H1 (cell line): ENCODE data around the gene CAMK2D. TPM values are rescaled to one million over a fixed set of nuclear protein-coding genes. Genes with fewer than 3 reads are reported as not detected.

Source experiments
- CTCF ChIA-PET: fragments of 300-600 bp; sonication (Branson Sonifier 250); formaldehyde crosslinking; loops from one replicate; lab custom pipeline; 2021; ENCODE audit not compliant: partially characterized antibody; lab: Charles Lee
- POLR2A ChIA-PET: fragments of 300-600 bp; sonication (Branson Sonifier 250); formaldehyde crosslinking; loops from one replicate; lab custom pipeline; 2021; ENCODE audit warnings: inconsistent platforms; ENCODE audit not compliant: partially characterized antibody; lab: Charles Lee
- DNase-seq, 2 experiments: peaks; one replicate each; pipeline versions ENCODE4 v3.0.0 to v3.0.0-alpha.2; 2010 to 2022; ENCODE audit warnings: low spot score in 2 of 2, low read depth in 1 of 2, mixed read lengths in 1 of 2
- FAIRE-seq: peaks from 2 replicates; lab custom pipeline; 2011; peaks lifted over from hg19 to GRCh38; lab: Jason Lieb, UNC
- H2AFZ ChIP-seq: 2 replicates; pipeline ENCODE4 v1.8.1; 2012; ENCODE audit warnings: low read length, inconsistent platforms
- H2AK5ac ChIP-seq: 2 replicates; pipeline ENCODE4 v1.6.1; 2013; ENCODE audit warnings: low read depth, low read length
- H2BK120ac ChIP-seq: replicated peaks from 2 replicates; pipeline ENCODE3; 2013; ENCODE audit warnings: low read depth, low read length, inconsistent platforms
- H2BK12ac ChIP-seq: 2 replicates; pipeline ENCODE4 v1.6.1; 2013; ENCODE audit warnings: low read depth, low read length
- H2BK15ac ChIP-seq: 2 replicates; pipeline ENCODE4 v1.6.1; 2013; ENCODE audit warnings: low read length
- H2BK20ac ChIP-seq: 2 replicates; pipeline ENCODE4 v1.6.1; 2013; ENCODE audit warnings: low read length
- H2BK5ac ChIP-seq: 2 replicates; pipeline ENCODE4 v1.6.1; 2013; ENCODE audit warnings: low read depth, low read length
- H3K14ac ChIP-seq: 2 replicates; pipeline ENCODE4 v1.6.1; 2013; ENCODE audit warnings: inconsistent platforms; ENCODE audit not compliant: insufficient read length
- H3K18ac ChIP-seq: 2 replicates; pipeline ENCODE4 v1.6.1; 2013; ENCODE audit warnings: low read length; ENCODE audit errors: extremely low read depth
- H3K23ac ChIP-seq: 2 replicates; pipeline ENCODE4 v1.6.1; 2013; ENCODE audit warnings: inconsistent platforms; ENCODE audit not compliant: insufficient read length
- H3K23me2 ChIP-seq: 2 replicates; pipeline ENCODE4 v1.6.1; 2013; ENCODE audit warnings: low read depth, low read length
- H3K27ac ChIP-seq: 2 replicates; pipeline ENCODE4 v1.6.1; 2011; ENCODE audit warnings: low read depth, low read length, inconsistent platforms
- H3K27me3 ChIP-seq, 4 experiments: replicated peaks in 1 of 4; 1 replicate in 1 of 4; 2 replicates in 3 of 4; pipeline versions ENCODE4 v1.6.1 to v1.8.1; 2011 to 2013; ENCODE audit warnings: low read length in 3 of 4, mild to moderate bottlenecking in 3 of 4, inconsistent platforms in 2 of 4, mixed read lengths in 2 of 4, moderate library complexity in 1 of 4; ENCODE audit not compliant: control insufficient read depth in 3 of 4, insufficient read depth in 3 of 4; ENCODE audit errors: extremely low read depth in 1 of 4
- H3K36me3 ChIP-seq, 4 experiments: 2 replicates each; pipeline versions ENCODE4 v1.6.1 to v1.8.1; 2011 to 2013; ENCODE audit warnings: mild to moderate bottlenecking in 4 of 4, low read length in 3 of 4, moderate library complexity in 2 of 4, control low read depth in 1 of 4, inconsistent platforms in 1 of 4; ENCODE audit not compliant: insufficient read depth in 4 of 4, control insufficient read depth in 2 of 4
- H3K4ac ChIP-seq: replicated peaks from 2 replicates; pipeline ENCODE3; 2013; ENCODE audit warnings: low read length, low read depth, mixed read lengths, inconsistent platforms; ENCODE audit not compliant: insufficient read length
- H3K4me1 ChIP-seq, 4 experiments: replicated peaks in 1 of 4; 1 replicate in 1 of 4; 2 replicates in 3 of 4; pipeline versions ENCODE4 v1.6.1 to v1.8.1; 2011 to 2013; ENCODE audit warnings: low read length in 3 of 4, inconsistent platforms in 2 of 4, mixed read lengths in 1 of 4; ENCODE audit not compliant: insufficient read depth in 4 of 4, control insufficient read depth in 3 of 4
- H3K4me2 ChIP-seq, 2 experiments: 2 replicates each; pipeline versions ENCODE4 v1.6.1 to v1.8.1; 2011 to 2013; ENCODE audit warnings: low read depth in 2 of 2, low read length in 2 of 2, control low read depth in 1 of 2, inconsistent platforms in 1 of 2, mild to moderate bottlenecking in 1 of 2; ENCODE audit not compliant: insufficient read depth in 1 of 2
- H3K4me3 ChIP-seq, 4 experiments: fragments of 200-600, 300-600 bp in 1 of 4; sonication (generic), shearing (Covaris generic), sonication (Bioruptor Twin) in 1 of 4; 2 replicates each; pipeline versions ENCODE4 v1.5.1 to v1.8.1; 2011 to 2016; ENCODE audit warnings: low read length in 4 of 4, low read depth in 3 of 4, control low read depth in 2 of 4, inconsistent platforms in 2 of 4, mild to moderate bottlenecking in 2 of 4, mixed read lengths in 1 of 4, moderate library complexity in 1 of 4; ENCODE audit not compliant: insufficient read depth in 2 of 4; ENCODE audit errors: extremely low read depth in 1 of 4
- H3K56ac ChIP-seq: replicated peaks from 2 replicates; pipeline ENCODE3; 2013; ENCODE audit warnings: low read depth, mild to moderate bottlenecking, mixed read lengths, low read length, inconsistent platforms; ENCODE audit not compliant: insufficient read length
- H3K79me1 ChIP-seq: 2 replicates; pipeline ENCODE4 v1.6.1; 2013; ENCODE audit warnings: low read depth, low read length, control low read depth
- H3K79me2 ChIP-seq, 2 experiments: 2 replicates each; pipeline versions ENCODE4 v1.6.1 to v1.8.1; 2012 to 2013; ENCODE audit warnings: low read length in 2 of 2, mild to moderate bottlenecking in 2 of 2, inconsistent platforms in 1 of 2; ENCODE audit not compliant: insufficient read depth in 2 of 2, control insufficient read depth in 1 of 2
- H3K9ac ChIP-seq, 4 experiments: replicated peaks in 1 of 4; 1 replicate in 1 of 4; 2 replicates in 3 of 4; pipeline versions ENCODE4 v1.6.1 to v1.8.1; 2011 to 2013; ENCODE audit warnings: low read depth in 3 of 4, low read length in 3 of 4, control low read depth in 2 of 4, mild to moderate bottlenecking in 2 of 4, moderate library complexity in 2 of 4, inconsistent platforms in 1 of 4; ENCODE audit errors: extremely low read depth in 1 of 4
- H3K9me3 ChIP-seq, 2 experiments: 2 replicates each; pipeline versions ENCODE4 v1.6.1 to v1.8.1; 2012 to 2013; ENCODE audit warnings: mild to moderate bottlenecking in 2 of 2, moderate library complexity in 2 of 2, control low read depth in 1 of 2, inconsistent platforms in 1 of 2, low read depth in 1 of 2, low read length in 1 of 2, mixed read lengths in 1 of 2; ENCODE audit not compliant: insufficient read depth in 2 of 2
- H4K20me1 ChIP-seq, 2 experiments: replicated peaks in 1 of 2; 2 replicates each; pipeline versions ENCODE3 to v1.8.1; 2011 to 2013; ENCODE audit warnings: inconsistent platforms in 2 of 2, low read length in 2 of 2, mild to moderate bottlenecking in 1 of 2; ENCODE audit not compliant: insufficient read depth in 2 of 2, control insufficient read depth in 1 of 2
- H4K5ac ChIP-seq: 2 replicates; pipeline ENCODE4 v1.6.1; 2013; ENCODE audit warnings: low read length, low read depth, mixed read lengths, inconsistent platforms; ENCODE audit not compliant: insufficient read length
- H4K8ac ChIP-seq: 2 replicates; pipeline ENCODE4 v1.8.0; 2013; ENCODE audit warnings: mild to moderate bottlenecking, moderate library complexity, low read length, inconsistent platforms; ENCODE audit not compliant: insufficient read depth; ENCODE audit errors: extremely low read depth
- H4K91ac ChIP-seq: replicated peaks from 2 replicates; pipeline ENCODE3; 2013; ENCODE audit warnings: low read length, mixed read lengths, inconsistent platforms; ENCODE audit not compliant: insufficient read length
- CTBP2 ChIP-seq: IDR thresholded peaks from 2 replicates; pipeline ENCODE4 v1.7.0; 2011; ENCODE audit warnings: borderline replicate concordance, mild to moderate bottlenecking, moderate library complexity, mixed read lengths, low read length; ENCODE audit not compliant: insufficient read depth, insufficient read length
- EZH2 ChIP-seq: fragments of 200-600 bp; sonication (generic); IDR thresholded peaks from 2 replicates; pipeline ENCODE4 v1.7.1; 2012; ENCODE audit warnings: low read depth, mild to moderate bottlenecking, moderate library complexity, low read length, inconsistent platforms; ENCODE audit not compliant: severe bottlenecking
- POLR2AphosphoS5 ChIP-seq: IDR thresholded peaks from 2 replicates; pipeline ENCODE4 v1.6.1; 2011; ENCODE audit warnings: low read depth, low read length
- RAD21 ChIP-seq, 2 experiments: IDR thresholded peaks in 1 of 2; conservative IDR thresholded peaks in 1 of 2; 2 replicates each; pipeline ENCODE4 v1.6.1; 2011; ENCODE audit warnings: low read depth in 2 of 2, low read length in 2 of 2, improper control_type of control experiment in 1 of 2, inconsistent platforms in 1 of 2, mild to moderate bottlenecking in 1 of 2, moderate library complexity in 1 of 2
- RNF2 ChIP-seq: fragments of 200-900, 300-1000 bp; sonication (generic); IDR thresholded peaks from 2 replicates; pipeline ENCODE4 v1.7.1; 2016; ENCODE audit warnings: borderline replicate concordance, low read depth, mild to moderate bottlenecking, antibody characterized with exemption, low read length; ENCODE audit not compliant: poor library complexity, severe bottlenecking; ENCODE audit errors: missing control alignments
- RXRA ChIP-seq: IDR thresholded peaks from 2 replicates; pipeline ENCODE4 v1.6.1; 2011; ENCODE audit warnings: low read depth, mild to moderate bottlenecking, low read length, moderate library complexity; ENCODE audit not compliant: insufficient read depth
- WGBS, 2 experiments: shearing (Covaris generic) in 1 of 2; methylation state at CpG; one replicate each; pipeline versions ENCODE4 v1.1.6 to v1.1.7; 2013 to 2015; ENCODE audit warnings: low lambda C conversion rate in 2 of 2, mixed read lengths in 2 of 2, inconsistent platforms in 1 of 2, low coverage in 1 of 2, missing lambda C conversion rate in 1 of 2; ENCODE audit not compliant: insufficient replicate concordance in 2 of 2, insufficient coverage in 1 of 2, insufficient read length in 1 of 2; ENCODE audit errors: extremely low coverage in 1 of 2, missing lambda C conversion rate in 1 of 2; 5-methylcytosine and 5-hydroxymethylcytosine counted together
- polyA plus RNA-seq, 7 experiments: library from polyadenylated mRNA; depleted of rRNA in 3 of 7; stranded (reverse) in 5 of 7; unstranded in 2 of 7; fragments of >200 nt in 5 of 7; fragments of 200-250 nt in 2 of 7; gene quantifications; 1 replicate in 5 of 7; 2 replicates in 1 of 7; 4 replicates in 1 of 7; pipeline versions ENCODE4 v1.2.1 to v1.2.3, GENCODE V29; 2011 to 2013; ENCODE audit warnings: missing spikeins in 2 of 7, mixed read lengths in 2 of 7
- total RNA-seq: library from RNA; stranded (reverse); fragmentation: NEBNext Ultra II Directional; extraction: Animal tissue kit (Norgen Biotek cat#: 25700); gene quantifications from 2 replicates; pipeline ENCODE4 v1.2.1, GENCODE V29; 2021
- TF ChIP-seq, protein P1 (sequence below): IDR thresholded peaks from 2 replicates; pipeline ENCODE4 v1.6.1; 2012; ENCODE audit warnings: inconsistent platforms

Gene CAMK2D
- total and polyA plus RNA-seq, 2 of the 8 experiments (the other 6 are each of a cell fraction or from before 2014, with no cell fraction given) = 3.2 to 7.0 TPM

- Histone ChIP-seq H3K14ac (no peak overlapping the region), H3K4me1 (no peaks in the 10 kb centered on the region; a peak in 3 of 7 replicates), H2BK120ac (no peak overlapping the region), H3K9ac (peak overlapping the region in 1 of 4 experiments; percentile 39; a peak in 1 of 7 replicates), H2BK12ac (no peak overlapping the region), H2AK5ac (no peak overlapping the region), H3K27me3 (peaks cover 0 to 8% (median 6%) of the 10 kb centered on the region in 4 experiments; a peak in 6 of 7 replicates), H4K5ac (no peak overlapping the region), H3K56ac (no peak overlapping the region), H3K79me1 (no peaks in the 10 kb centered on the region), H3K4me3 (peak overlapping the region; percentile 39 to 84 (median 80)), H3K23me2 (peaks cover 18% of the 10 kb centered on the region), H4K20me1 (no peaks in the 10 kb centered on the region), H2BK20ac (no peak overlapping the region), H3K23ac (no peak overlapping the region), H2BK15ac (no peak overlapping the region), H3K27ac (no peak overlapping the region), H4K91ac (no peak overlapping the region), H2AFZ (0 out of 2 replicates have a peak overlapping the region, but pooled peaks have one; percentile 82), H3K36me3 (no peaks in the 10 kb centered on the region), H3K79me2 (no peaks in the 10 kb centered on the region), H3K9me3 (no peaks in the 10 kb centered on the region), H3K4ac (no peak overlapping the region), H3K4me2 (peak overlapping the region; percentile 98 to 99), H3K18ac (no peak overlapping the region; the same call in 1 of the 2 replicates), H2BK5ac (no peak overlapping the region), H4K8ac (no peak overlapping the region)
- TF ChIP-seq POLR2AphosphoS5 = peak; percentile 56; the same call in 1 of the 2 replicates
- 0 out of 4 replicates have a peak, but pooled peaks of 1 of the 2 experiments have one; percentile 11 for TF ChIP-seq RAD21 (IDR thresholded peaks at IDR 0.05 in 1 of 2, conservative IDR thresholded peaks at IDR 0.05 in 1 of 2; ENCODE audit: low read depth in 2 of 2, low read length in 2 of 2)
- TF ChIP-seq CTBP2 = no peak
- TF ChIP-seq, protein P1, sequence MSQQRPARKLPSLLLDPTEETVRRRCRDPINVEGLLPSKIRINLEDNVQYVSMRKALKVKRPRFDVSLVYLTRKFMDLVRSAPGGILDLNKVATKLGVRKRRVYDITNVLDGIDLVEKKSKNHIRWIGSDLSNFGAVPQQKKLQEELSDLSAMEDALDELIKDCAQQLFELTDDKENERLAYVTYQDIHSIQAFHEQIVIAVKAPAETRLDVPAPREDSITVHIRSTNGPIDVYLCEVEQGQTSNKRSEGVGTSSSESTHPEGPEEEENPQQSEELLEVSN = no peak
- peak; percentile 11 for TF ChIP-seq RNF2
- TF ChIP-seq RXRA = no peak
- TF ChIP-seq EZH2 = peak; percentile 38
- DNase-seq (no peak), FAIRE-seq (peak; percentile 52)
- 5% methylated on average over 22 of the region's 22 CpGs; no CpG with 5 or more reads in 1 of the 2 experiments for WGBS, 2 experiments
- POLR2A ChIA-PET = interaction anchor here (0.6 kb wide), 1 partner anchor 275 kb away, joined by 3 read pairs; no protein-coding TSS in a partner anchor
- CTCF ChIA-PET = interaction anchor here (0.6 to 1.6 kb wide), 9 partner anchors 23 to 371 kb away, joined by 3 to 5 read pairs (median 3); no protein-coding TSS in a partner anchor
Observed at GRCh38 chr4:113760094-113760794, 1.3 kb downstream of the CAMK2D start.
